Neutrophil (primary cell): ENCODE measurements around the gene CDH3.
A peak's percentile ranks its signal among the peaks of the same experiment; 100 is the strongest.

Source experiments
- H3K27ac ChIP-seq: fragments of 200-600 bp; sonication (generic); 2 replicates; pipeline ENCODE4 v1.5.1; 2016; ENCODE audit warnings: mild to moderate bottlenecking, moderate library complexity
- H3K27me3 ChIP-seq: fragments of 200-600 bp; sonication (generic); 2 replicates; pipeline ENCODE4 v1.6.0; 2016; ENCODE audit warnings: mild to moderate bottlenecking
- H3K36me3 ChIP-seq: fragments of 200-600 bp; sonication (generic); 2 replicates; pipeline ENCODE4 v1.5.1; 2017
- H3K4me1 ChIP-seq, 2 experiments: fragments of 200-600 bp in 1 of 2; sonication (generic) in 1 of 2; 1 replicate in 1 of 2; 2 replicates in 1 of 2; pipeline versions ENCODE4 v1.5.1 to v1.6.1; 2013 to 2016; ENCODE audit warnings: low read depth in 1 of 2, low read length in 1 of 2, mild to moderate bottlenecking in 1 of 2, moderate library complexity in 1 of 2; ENCODE audit not compliant: control insufficient read depth in 1 of 2, insufficient read depth in 1 of 2
- H3K4me3 ChIP-seq, 2 experiments: fragments of 200-600 bp in 1 of 2; sonication (generic) in 1 of 2; 1 replicate in 1 of 2; 2 replicates in 1 of 2; pipeline ENCODE4 v1.5.1; 2013 to 2016; ENCODE audit warnings: low read depth in 1 of 2, low read length in 1 of 2, mild to moderate bottlenecking in 1 of 2, moderate library complexity in 1 of 2
- H3K9me3 ChIP-seq: fragments of 200-600 bp; sonication (generic); 2 replicates; pipeline ENCODE4 v1.5.1; 2016
- TF ChIP-seq, protein P1 (sequence below): fragments of 200-600 bp; sonication (generic); IDR thresholded peaks from 2 replicates; pipeline ENCODE4 v1.5.1; 2016; ENCODE audit warnings: antibody characterized with exemption

The CDH3 gene

GRCh38 chr16:68700831-68701230 is 55.7 kb downstream of the CDH3 start:
- no peak overlapping the region for H3K27ac ChIP-seq
- no peak overlapping the region for H3K4me3 ChIP-seq
- H3K9me3 ChIP-seq = no peaks in the 10 kb centered on the region
- H3K27me3 ChIP-seq = peaks cover 8% of the 10 kb centered on the region
- H3K4me1 ChIP-seq = peaks cover 11 to 16% of the 10 kb centered on the region in 2 experiments
- TF ChIP-seq, protein P1, sequence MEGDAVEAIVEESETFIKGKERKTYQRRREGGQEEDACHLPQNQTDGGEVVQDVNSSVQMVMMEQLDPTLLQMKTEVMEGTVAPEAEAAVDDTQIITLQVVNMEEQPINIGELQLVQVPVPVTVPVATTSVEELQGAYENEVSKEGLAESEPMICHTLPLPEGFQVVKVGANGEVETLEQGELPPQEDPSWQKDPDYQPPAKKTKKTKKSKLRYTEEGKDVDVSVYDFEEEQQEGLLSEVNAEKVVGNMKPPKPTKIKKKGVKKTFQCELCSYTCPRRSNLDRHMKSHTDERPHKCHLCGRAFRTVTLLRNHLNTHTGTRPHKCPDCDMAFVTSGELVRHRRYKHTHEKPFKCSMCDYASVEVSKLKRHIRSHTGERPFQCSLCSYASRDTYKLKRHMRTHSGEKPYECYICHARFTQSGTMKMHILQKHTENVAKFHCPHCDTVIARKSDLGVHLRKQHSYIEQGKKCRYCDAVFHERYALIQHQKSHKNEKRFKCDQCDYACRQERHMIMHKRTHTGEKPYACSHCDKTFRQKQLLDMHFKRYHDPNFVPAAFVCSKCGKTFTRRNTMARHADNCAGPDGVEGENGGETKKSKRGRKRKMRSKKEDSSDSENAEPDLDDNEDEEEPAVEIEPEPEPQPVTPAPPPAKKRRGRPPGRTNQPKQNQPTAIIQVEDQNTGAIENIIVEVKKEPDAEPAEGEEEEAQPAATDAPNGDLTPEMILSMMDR = no peak
- no peaks in the 10 kb centered on the region for H3K36me3 ChIP-seq

DNA sequence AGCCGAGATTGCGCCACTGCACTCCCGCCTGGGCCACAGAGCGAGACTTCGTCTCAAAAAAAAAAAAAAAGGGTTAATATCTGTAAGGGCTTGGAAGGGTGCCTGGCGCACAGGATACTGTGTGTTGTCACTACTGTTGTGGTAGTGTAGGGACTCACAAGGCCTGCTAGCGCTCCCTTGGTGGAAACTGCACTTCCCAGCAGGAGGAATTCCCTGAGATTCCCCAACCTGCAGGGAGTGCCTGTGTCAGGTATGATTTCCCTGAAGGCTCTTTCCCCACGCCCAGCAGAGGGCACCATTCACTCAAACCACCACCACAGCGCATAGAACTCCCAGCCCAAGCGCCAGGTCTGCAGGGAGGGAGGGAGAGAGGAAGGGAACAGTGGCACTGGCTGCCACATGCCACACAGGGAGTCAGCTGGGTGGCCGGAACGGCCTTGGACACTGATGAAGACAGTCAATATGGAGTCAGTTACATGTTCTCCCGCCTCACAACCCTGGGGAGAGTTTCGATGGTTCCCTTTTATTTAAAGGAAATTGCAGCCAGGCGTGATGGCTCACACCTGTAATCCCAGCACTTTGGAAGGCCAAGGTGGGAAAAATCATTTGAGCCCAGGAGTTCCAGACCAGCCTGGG is 59.2 kb downstream of the CDH3 start:
- H3K4me1 ChIP-seq = peaks cover 11 to 22% of the 10 kb centered on the region in 2 experiments
- no peaks in the 10 kb centered on the region for H3K9me3 ChIP-seq
- H3K4me3 ChIP-seq = no peak overlapping the region
- H3K27ac ChIP-seq = no peak overlapping the region
- no peaks in the 10 kb centered on the region for H3K27me3 ChIP-seq
- TF ChIP-seq, protein P1 = no peak
- no peaks in the 10 kb centered on the region for H3K36me3 ChIP-seq

- no peaks in the 10 kb centered on the region for H3K9me3 ChIP-seq
- TF ChIP-seq, protein P1 = no peak
- H3K27me3 ChIP-seq = no peaks in the 10 kb centered on the region
- no peak overlapping the region for H3K27ac ChIP-seq
- H3K36me3 ChIP-seq = no peaks in the 10 kb centered on the region
- peaks cover 24 to 34% of the 10 kb centered on the region in 2 experiments for H3K4me1 ChIP-seq
- no peak overlapping the region for H3K4me3 ChIP-seq
Measured at GRCh38 chr16:68707340-68708152, 62.4 kb downstream of the CDH3 start.

DNA sequence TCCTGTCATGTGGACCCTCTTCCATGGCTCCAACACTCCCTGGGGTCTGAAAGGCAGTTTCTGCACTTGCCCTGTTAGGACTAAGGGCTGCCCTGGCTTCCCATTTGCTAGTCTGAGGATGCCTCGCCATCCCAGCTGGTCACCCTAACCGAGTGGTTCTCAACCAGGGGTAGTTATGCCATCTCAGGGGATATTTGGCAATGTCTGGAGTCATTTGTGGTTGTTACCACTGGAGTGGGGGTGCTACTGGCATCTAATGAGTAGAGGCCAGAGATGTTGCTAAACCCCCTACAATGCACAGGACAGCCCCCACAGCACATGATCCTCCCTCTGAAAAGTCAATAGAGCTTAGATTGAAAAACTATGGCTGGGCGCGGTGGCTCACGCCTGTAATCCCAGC is 65.1 kb downstream of the CDH3 start:
- Histone ChIP-seq H3K4me1 (peaks cover 19 to 30% of the 10 kb centered on the region in 2 experiments), H3K9me3 (no peaks in the 10 kb centered on the region), H3K27me3 (no peaks in the 10 kb centered on the region), H3K4me3 (no peak overlapping the region), H3K36me3 (no peaks in the 10 kb centered on the region), H3K27ac (no peak overlapping the region)
- TF ChIP-seq, protein P1 = no peak

DNA sequence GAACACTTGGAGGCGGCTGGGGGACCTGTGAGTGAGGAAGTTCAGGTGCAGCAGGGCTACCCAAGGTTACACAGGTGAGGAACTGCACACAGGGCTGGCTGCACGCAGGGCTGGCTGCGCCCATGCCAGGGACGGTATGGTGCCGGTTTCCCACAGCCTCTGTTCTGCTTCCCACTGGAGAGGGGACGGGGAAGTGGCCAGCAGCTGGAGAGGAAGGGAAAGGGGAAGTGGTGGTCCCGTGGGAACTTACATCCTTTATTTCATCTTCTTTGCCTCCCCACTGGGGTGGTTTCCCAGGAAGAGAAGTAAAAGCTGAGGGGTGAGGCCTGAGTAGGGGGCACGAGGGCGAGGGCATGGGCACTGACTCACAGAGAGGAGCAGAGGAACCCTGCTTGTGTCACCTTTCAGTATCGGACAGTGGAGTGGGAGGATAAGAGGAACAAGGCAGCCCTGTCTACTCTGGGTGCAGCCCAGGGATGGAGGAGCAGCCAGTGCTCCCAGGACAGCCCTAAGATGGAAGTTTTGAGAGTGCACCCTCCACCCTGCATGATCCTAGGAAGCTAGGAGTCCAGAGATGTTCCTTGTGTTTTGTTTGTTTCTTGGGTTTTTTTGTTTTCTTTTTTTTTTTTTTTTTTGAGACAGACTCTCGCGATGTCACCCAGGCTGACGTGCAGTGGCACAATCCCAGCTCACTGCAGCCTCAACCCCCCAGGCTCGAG is 66.5 kb downstream of the CDH3 start:
- H3K4me1 ChIP-seq = peaks cover 19 to 30% of the 10 kb centered on the region in 2 experiments

More for the DNA sequence above, 66.5 kb downstream of the CDH3 start:
- Histone ChIP-seq H3K9me3 (no peaks in the 10 kb centered on the region), H3K36me3 (no peaks in the 10 kb centered on the region), H3K4me3 (peak overlapping the region in 1 of 2 experiments; percentile 12), H3K27ac (peak overlapping the region; percentile 27), H3K27me3 (no peaks in the 10 kb centered on the region)
- TF ChIP-seq, protein P1 = no peak
